ENCODE results near the gene CDKN1B. TPM values are rescaled to one million over a fixed set of nuclear protein-coding genes. Genes with fewer than 3 reads are reported as not detected.

Gene CDKN1B
- total and polyA plus RNA-seq, 2 experiments from 2014 or later: 9.3 to 27.9 TPM

GRCh38 chr12:12715459-12716150, 1.6 kb upstream of the CDKN1B start:
- H4K20me1 ChIP-seq (replicated peaks; ENCODE audit: insufficient read depth): peaks cover 22% of the 10 kb centered on the region
- H3K27ac ChIP-seq (ENCODE audit: low read depth): no peak overlapping the region
- H3K27ac Mint-ChIP-seq: no peak overlapping the region
- H3K9me3 Mint-ChIP-seq: no peaks in the 10 kb centered on the region
- peaks cover 13% of the 10 kb centered on the region for H3K36me3 ChIP-seq (ENCODE audit: insufficient read depth)
- DNase-seq (ENCODE audit: low spot score): no peak
- peaks cover 25% of the 10 kb centered on the region for H3K36me3 Mint-ChIP-seq (ENCODE audit: low read depth)
- H3K79me2 ChIP-seq (replicated peaks; ENCODE audit: insufficient read depth): peaks cover 31% of the 10 kb centered on the region
- peak overlapping the region; percentile 98 for H2AFZ ChIP-seq
- peak overlapping the region; percentile 97 for H3K4me2 ChIP-seq
- peaks cover 45% of the 10 kb centered on the region for H3K4me1 ChIP-seq (ENCODE audit: insufficient read depth)
- TF ChIP-seq ETS1 (IDR thresholded peaks at IDR 0.05) (no peak), CREB1 (CRISPR knock-in tag; IDR thresholded peaks at IDR 0.05; ENCODE audit: low read depth) (no peak), JUNB (IDR thresholded peaks at IDR 0.05; ENCODE audit: unreplicated experiment) (no peak), ZNF114 (CRISPR knock-in tag; IDR thresholded peaks at IDR 0.05) (no peak), EZH2phosphoT487 (IDR thresholded peaks at IDR 0.05; ENCODE audit: unreplicated experiment) (no peak), ZNF331 (CRISPR knock-in tag; IDR thresholded peaks at IDR 0.05; ENCODE audit: low read depth) (no peak)
- TF ChIP-seq, protein P1, sequence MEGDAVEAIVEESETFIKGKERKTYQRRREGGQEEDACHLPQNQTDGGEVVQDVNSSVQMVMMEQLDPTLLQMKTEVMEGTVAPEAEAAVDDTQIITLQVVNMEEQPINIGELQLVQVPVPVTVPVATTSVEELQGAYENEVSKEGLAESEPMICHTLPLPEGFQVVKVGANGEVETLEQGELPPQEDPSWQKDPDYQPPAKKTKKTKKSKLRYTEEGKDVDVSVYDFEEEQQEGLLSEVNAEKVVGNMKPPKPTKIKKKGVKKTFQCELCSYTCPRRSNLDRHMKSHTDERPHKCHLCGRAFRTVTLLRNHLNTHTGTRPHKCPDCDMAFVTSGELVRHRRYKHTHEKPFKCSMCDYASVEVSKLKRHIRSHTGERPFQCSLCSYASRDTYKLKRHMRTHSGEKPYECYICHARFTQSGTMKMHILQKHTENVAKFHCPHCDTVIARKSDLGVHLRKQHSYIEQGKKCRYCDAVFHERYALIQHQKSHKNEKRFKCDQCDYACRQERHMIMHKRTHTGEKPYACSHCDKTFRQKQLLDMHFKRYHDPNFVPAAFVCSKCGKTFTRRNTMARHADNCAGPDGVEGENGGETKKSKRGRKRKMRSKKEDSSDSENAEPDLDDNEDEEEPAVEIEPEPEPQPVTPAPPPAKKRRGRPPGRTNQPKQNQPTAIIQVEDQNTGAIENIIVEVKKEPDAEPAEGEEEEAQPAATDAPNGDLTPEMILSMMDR (conservative IDR thresholded peaks at IDR 0.05; ENCODE audit: low read depth in 2 of 2): no peak
- TF ChIP-seq, protein P2, sequence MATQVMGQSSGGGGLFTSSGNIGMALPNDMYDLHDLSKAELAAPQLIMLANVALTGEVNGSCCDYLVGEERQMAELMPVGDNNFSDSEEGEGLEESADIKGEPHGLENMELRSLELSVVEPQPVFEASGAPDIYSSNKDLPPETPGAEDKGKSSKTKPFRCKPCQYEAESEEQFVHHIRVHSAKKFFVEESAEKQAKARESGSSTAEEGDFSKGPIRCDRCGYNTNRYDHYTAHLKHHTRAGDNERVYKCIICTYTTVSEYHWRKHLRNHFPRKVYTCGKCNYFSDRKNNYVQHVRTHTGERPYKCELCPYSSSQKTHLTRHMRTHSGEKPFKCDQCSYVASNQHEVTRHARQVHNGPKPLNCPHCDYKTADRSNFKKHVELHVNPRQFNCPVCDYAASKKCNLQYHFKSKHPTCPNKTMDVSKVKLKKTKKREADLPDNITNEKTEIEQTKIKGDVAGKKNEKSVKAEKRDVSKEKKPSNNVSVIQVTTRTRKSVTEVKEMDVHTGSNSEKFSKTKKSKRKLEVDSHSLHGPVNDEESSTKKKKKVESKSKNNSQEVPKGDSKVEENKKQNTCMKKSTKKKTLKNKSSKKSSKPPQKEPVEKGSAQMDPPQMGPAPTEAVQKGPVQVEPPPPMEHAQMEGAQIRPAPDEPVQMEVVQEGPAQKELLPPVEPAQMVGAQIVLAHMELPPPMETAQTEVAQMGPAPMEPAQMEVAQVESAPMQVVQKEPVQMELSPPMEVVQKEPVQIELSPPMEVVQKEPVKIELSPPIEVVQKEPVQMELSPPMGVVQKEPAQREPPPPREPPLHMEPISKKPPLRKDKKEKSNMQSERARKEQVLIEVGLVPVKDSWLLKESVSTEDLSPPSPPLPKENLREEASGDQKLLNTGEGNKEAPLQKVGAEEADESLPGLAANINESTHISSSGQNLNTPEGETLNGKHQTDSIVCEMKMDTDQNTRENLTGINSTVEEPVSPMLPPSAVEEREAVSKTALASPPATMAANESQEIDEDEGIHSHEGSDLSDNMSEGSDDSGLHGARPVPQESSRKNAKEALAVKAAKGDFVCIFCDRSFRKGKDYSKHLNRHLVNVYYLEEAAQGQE (IDR thresholded peaks at IDR 0.05; ENCODE audit: unreplicated experiment): no peak
- H3K4me3 Mint-ChIP-seq: peak overlapping the region; percentile 62
- H3K4me1 Mint-ChIP-seq: peaks cover 51% of the 10 kb centered on the region
- H3K9me2 ChIP-seq (ENCODE audit: insufficient read depth): no peaks in the 10 kb centered on the region
- ATAC-seq: no peak
- peak overlapping the region; percentile 98 for H3K4me3 ChIP-seq
- H3K27me3 ChIP-seq (ENCODE audit: insufficient read depth): peaks cover 38% of the 10 kb centered on the region
- peaks cover 19% of the 10 kb centered on the region for H3K27me3 Mint-ChIP-seq (ENCODE audit: insufficient read depth, low read depth, poor library complexity)
- H3F3A ChIP-seq (replicated peaks; ENCODE audit: low read depth): peaks cover 8% of the 10 kb centered on the region

Data from GM23338 (cell line).